SK-N-SH treated with all-trans-retinoic acid at 6 μM for 48 hours (cell line): ENCODE data around the gene PNPLA7.

ENCODE experiments used
- ATAC-seq: fragments of 200-7000 bp; cut with Tn5 transposase; 3 replicates; pipeline ENCODE4 v1.9.1; 2020; ENCODE audit warnings: mild to moderate bottlenecking, moderate library complexity
- ARNTL ChIP-seq: fragments of 450-650 bp; formaldehyde crosslinking; IDR thresholded peaks from 2 replicates; pipeline ENCODE4 v1.5.0; 2020; ENCODE audit warnings: low read depth, mild to moderate bottlenecking, moderate library complexity, borderline replicate concordance
- BACH2 ChIP-seq: fragments of 250-450 bp; sonication (Bioruptor Pico); IDR thresholded peaks from 2 replicates; pipeline ENCODE4 v1.9.0; 2021; ENCODE audit warnings: mild to moderate bottlenecking, borderline replicate concordance
- CSDC2 ChIP-seq: fragments of 250-450 bp; sonication (Bioruptor Pico); IDR thresholded peaks from 2 replicates; pipeline ENCODE4 v1.5.0; 2020; ENCODE audit warnings: mild to moderate bottlenecking, moderate library complexity
- ESRRG ChIP-seq: fragments of 250-450 bp; sonication (Bioruptor Pico); IDR thresholded peaks from 2 replicates; pipeline ENCODE4 v1.6.1; 2021; ENCODE audit warnings: mild to moderate bottlenecking
- ISL1 ChIP-seq: fragments of 250-450 bp; sonication (Bioruptor Pico); IDR thresholded peaks from 2 replicates; pipeline ENCODE4 v2.1.2; 2022; ENCODE audit warnings: mild to moderate bottlenecking, moderate library complexity
- OSR1 ChIP-seq: fragments of 250-450 bp; sonication (Bioruptor Pico); IDR thresholded peaks from 2 replicates; pipeline ENCODE4 v1.8.0; 2022; ENCODE audit warnings: moderate library complexity, mild to moderate bottlenecking, inconsistent platforms
- PPARA ChIP-seq: fragments of 250-450 bp; sonication (Bioruptor Pico); IDR thresholded peaks from 2 replicates; pipeline ENCODE4 v1.5.0; 2020; ENCODE audit warnings: mild to moderate bottlenecking, borderline replicate concordance
- RARB ChIP-seq: fragments of 250-450 bp; sonication (Bioruptor Pico); IDR thresholded peaks from 2 replicates; pipeline ENCODE4 v1.8.0; 2021; ENCODE audit warnings: mild to moderate bottlenecking, moderate library complexity
- TCF4 ChIP-seq: fragments of 250-450 bp; sonication (Bioruptor Pico); IDR thresholded peaks from 2 replicates; pipeline ENCODE4 v1.8.0; 2021; ENCODE audit warnings: mild to moderate bottlenecking, moderate library complexity, borderline replicate concordance
- TOX ChIP-seq: fragments of 250-450 bp; sonication (Bioruptor Pico); IDR thresholded peaks from 2 replicates; pipeline ENCODE4 v1.8.0; 2021; ENCODE audit warnings: mild to moderate bottlenecking, moderate library complexity, borderline replicate concordance
- ZC3H10 ChIP-seq: fragments of 250-450 bp; sonication (Bioruptor Pico); IDR thresholded peaks from 2 replicates; pipeline ENCODE4 v1.5.1; 2021; ENCODE audit warnings: mild to moderate bottlenecking, moderate library complexity
- ZFP3 ChIP-seq: fragments of 250-450 bp; sonication (Bioruptor Pico); IDR thresholded peaks from 2 replicates; pipeline ENCODE4 v1.5.0; 2020; ENCODE audit warnings: mild to moderate bottlenecking, moderate library complexity
- ZNF70 ChIP-seq: fragments of 450-650 bp; formaldehyde crosslinking; IDR thresholded peaks from 2 replicates; pipeline ENCODE4 v1.5.0; 2020; ENCODE audit warnings: mild to moderate bottlenecking, moderate library complexity
- TF ChIP-seq, protein P1 (sequence below): fragments of 250-450 bp; sonication (Bioruptor Pico); IDR thresholded peaks from 2 replicates; pipeline ENCODE4 v1.5.1; 2020; ENCODE audit warnings: low read depth, mild to moderate bottlenecking, moderate library complexity
- TF ChIP-seq, protein P2 (sequence below): fragments of 250-450 bp; sonication (Bioruptor Pico); IDR thresholded peaks from 2 replicates; pipeline ENCODE4 v1.8.0; 2020; ENCODE audit warnings: mild to moderate bottlenecking, moderate library complexity, borderline replicate concordance
- TF ChIP-seq, protein P3 (sequence below): fragments of 250-450 bp; sonication (Bioruptor Pico); IDR thresholded peaks from 2 replicates; pipeline ENCODE4 v1.8.0; 2021; ENCODE audit warnings: low read depth, mild to moderate bottlenecking, moderate library complexity, borderline replicate concordance
- TF ChIP-seq, protein P4 (sequence below): fragments of 250-450 bp; sonication (Bioruptor Pico); IDR thresholded peaks from 2 replicates; pipeline ENCODE4 v1.5.1; 2021; ENCODE audit warnings: mild to moderate bottlenecking, moderate library complexity
- TF ChIP-seq, protein P5 (sequence below): fragments of 250-450 bp; sonication (Bioruptor Pico); IDR thresholded peaks from 2 replicates; pipeline ENCODE4 v1.5.0; 2020; ENCODE audit warnings: mild to moderate bottlenecking, moderate library complexity

The PNPLA7 gene

DNA sequence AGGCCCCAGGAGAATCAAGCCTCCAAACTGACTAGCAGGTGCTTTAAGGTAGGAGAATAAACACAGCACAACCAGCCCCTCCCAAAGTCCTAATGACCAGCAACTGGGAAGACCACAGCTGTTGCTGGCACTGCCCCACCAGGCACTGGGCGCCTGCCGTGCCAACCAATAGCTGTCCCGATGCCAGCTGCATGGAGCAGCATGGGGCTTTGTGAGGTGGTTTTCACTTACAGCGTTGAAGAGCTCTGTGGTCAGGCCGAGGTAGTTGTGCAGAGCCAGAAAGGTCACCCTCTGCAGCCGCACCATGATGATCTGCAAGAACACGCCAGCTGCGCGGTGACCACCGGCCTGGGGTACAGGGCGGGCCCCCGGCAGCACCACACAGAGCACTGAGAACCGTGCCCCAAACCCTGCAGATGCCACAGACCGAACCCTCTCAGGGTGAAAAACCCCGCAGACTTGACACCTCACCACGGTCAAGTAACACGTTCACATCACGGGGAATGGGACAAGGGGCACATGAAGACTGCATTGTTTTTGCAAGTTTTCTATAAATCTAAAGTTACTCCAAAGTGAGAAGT, 28.7 kb downstream of the PNPLA7 start:
- TF ChIP-seq PPARA (CRISPR knock-in tag) = no peak
- TF ChIP-seq, protein P1, sequence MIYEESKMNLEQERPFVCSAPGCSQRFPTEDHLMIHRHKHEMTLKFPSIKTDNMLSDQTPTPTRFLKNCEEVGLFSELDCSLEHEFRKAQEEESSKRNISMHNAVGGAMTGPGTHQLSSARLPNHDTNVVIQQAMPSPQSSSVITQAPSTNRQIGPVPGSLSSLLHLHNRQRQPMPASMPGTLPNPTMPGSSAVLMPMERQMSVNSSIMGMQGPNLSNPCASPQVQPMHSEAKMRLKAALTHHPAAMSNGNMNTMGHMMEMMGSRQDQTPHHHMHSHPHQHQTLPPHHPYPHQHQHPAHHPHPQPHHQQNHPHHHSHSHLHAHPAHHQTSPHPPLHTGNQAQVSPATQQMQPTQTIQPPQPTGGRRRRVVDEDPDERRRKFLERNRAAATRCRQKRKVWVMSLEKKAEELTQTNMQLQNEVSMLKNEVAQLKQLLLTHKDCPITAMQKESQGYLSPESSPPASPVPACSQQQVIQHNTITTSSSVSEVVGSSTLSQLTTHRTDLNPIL (CRISPR knock-in tag) = no peak
- TF ChIP-seq ZNF70 = no peak
- no peak for TF ChIP-seq ARNTL (CRISPR knock-in tag)
- TF ChIP-seq ESRRG (CRISPR knock-in tag) = no peak
- TF ChIP-seq, protein P2, sequence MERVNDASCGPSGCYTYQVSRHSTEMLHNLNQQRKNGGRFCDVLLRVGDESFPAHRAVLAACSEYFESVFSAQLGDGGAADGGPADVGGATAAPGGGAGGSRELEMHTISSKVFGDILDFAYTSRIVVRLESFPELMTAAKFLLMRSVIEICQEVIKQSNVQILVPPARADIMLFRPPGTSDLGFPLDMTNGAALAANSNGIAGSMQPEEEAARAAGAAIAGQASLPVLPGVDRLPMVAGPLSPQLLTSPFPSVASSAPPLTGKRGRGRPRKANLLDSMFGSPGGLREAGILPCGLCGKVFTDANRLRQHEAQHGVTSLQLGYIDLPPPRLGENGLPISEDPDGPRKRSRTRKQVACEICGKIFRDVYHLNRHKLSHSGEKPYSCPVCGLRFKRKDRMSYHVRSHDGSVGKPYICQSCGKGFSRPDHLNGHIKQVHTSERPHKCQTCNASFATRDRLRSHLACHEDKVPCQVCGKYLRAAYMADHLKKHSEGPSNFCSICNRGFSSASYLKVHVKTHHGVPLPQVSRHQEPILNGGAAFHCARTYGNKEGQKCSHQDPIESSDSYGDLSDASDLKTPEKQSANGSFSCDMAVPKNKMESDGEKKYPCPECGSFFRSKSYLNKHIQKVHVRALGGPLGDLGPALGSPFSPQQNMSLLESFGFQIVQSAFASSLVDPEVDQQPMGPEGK (CRISPR knock-in tag) = no peak
- no peak for TF ChIP-seq ZFP3 (CRISPR knock-in tag)
- TF ChIP-seq, protein P3, sequence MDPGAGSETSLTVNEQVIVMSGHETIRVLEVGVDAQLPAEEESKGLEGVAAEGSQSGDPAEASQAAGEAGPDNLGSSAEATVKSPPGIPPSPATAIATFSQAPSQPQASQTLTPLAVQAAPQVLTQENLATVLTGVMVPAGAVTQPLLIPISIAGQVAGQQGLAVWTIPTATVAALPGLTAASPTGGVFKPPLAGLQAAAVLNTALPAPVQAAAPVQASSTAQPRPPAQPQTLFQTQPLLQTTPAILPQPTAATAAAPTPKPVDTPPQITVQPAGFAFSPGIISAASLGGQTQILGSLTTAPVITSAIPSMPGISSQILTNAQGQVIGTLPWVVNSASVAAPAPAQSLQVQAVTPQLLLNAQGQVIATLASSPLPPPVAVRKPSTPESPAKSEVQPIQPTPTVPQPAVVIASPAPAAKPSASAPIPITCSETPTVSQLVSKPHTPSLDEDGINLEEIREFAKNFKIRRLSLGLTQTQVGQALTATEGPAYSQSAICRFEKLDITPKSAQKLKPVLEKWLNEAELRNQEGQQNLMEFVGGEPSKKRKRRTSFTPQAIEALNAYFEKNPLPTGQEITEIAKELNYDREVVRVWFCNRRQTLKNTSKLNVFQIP (CRISPR knock-in tag) = no peak
- no peak for TF ChIP-seq RARB (CRISPR knock-in tag)
- TF ChIP-seq, protein P4, sequence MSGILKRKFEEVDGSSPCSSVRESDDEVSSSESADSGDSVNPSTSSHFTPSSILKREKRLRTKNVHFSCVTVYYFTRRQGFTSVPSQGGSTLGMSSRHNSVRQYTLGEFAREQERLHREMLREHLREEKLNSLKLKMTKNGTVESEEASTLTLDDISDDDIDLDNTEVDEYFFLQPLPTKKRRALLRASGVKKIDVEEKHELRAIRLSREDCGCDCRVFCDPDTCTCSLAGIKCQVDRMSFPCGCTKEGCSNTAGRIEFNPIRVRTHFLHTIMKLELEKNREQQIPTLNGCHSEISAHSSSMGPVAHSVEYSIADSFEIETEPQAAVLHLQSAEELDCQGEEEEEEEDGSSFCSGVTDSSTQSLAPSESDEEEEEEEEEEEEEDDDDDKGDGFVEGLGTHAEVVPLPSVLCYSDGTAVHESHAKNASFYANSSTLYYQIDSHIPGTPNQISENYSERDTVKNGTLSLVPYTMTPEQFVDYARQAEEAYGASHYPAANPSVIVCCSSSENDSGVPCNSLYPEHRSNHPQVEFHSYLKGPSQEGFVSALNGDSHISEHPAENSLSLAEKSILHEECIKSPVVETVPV (CRISPR knock-in tag) = no peak
- TF ChIP-seq CSDC2 = no peak
- TF ChIP-seq, protein P5, sequence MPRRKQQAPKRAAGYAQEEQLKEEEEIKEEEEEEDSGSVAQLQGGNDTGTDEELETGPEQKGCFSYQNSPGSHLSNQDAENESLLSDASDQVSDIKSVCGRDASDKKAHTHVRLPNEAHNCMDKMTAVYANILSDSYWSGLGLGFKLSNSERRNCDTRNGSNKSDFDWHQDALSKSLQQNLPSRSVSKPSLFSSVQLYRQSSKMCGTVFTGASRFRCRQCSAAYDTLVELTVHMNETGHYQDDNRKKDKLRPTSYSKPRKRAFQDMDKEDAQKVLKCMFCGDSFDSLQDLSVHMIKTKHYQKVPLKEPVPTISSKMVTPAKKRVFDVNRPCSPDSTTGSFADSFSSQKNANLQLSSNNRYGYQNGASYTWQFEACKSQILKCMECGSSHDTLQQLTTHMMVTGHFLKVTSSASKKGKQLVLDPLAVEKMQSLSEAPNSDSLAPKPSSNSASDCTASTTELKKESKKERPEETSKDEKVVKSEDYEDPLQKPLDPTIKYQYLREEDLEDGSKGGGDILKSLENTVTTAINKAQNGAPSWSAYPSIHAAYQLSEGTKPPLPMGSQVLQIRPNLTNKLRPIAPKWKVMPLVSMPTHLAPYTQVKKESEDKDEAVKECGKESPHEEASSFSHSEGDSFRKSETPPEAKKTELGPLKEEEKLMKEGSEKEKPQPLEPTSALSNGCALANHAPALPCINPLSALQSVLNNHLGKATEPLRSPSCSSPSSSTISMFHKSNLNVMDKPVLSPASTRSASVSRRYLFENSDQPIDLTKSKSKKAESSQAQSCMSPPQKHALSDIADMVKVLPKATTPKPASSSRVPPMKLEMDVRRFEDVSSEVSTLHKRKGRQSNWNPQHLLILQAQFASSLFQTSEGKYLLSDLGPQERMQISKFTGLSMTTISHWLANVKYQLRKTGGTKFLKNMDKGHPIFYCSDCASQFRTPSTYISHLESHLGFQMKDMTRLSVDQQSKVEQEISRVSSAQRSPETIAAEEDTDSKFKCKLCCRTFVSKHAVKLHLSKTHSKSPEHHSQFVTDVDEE (CRISPR knock-in tag) = no peak
- TF ChIP-seq TOX (CRISPR knock-in tag) = no peak
- ATAC-seq = no peak

DNA sequence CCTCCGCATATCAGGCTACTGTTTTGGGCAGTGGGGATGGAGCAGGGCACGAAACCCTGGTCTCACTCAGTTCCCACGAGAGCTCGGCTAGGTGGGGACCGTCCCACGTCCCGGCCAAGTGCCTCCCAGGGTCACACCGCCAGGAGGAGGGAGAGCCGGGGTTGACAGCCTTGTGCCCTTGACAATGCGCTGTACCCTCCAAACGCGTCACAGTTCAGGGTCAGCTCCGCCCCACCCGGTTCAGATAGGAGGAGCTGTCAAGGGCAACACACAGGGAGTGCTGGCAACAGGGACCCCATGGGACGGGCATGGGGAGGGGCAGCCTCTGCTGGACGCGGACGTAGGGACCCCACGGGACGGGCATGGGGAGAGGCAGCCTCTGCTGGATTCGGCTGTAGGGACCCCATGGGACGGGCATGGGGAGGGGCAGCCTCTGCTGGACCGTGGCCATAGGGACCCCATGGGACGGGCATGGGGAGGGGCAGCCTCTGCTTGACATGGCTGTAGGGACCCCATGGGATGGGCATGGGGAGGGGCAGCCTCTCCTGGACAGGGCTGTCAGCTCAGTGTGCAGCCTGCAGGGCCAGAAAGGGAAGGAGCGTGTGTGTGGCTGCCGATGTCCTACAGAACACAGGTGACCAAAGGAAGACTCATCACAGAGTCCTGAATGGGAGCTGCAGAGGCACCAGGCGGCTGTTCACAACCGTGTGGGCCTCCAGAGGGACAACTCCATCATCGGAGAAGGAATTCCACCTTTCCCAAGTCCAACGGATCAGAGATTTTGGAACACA, 29.4 kb downstream of the PNPLA7 start:
- ATAC-seq = no peak
- TF ChIP-seq ZNF70 (no peak), ARNTL (CRISPR knock-in tag) (no peak), PPARA (CRISPR knock-in tag) (no peak), ZC3H10 (CRISPR knock-in tag) (no peak), TCF4 (CRISPR knock-in tag) (no peak), TOX (CRISPR knock-in tag) (no peak)
- TF ChIP-seq, protein P2 (CRISPR knock-in tag) = no peak

DNA sequence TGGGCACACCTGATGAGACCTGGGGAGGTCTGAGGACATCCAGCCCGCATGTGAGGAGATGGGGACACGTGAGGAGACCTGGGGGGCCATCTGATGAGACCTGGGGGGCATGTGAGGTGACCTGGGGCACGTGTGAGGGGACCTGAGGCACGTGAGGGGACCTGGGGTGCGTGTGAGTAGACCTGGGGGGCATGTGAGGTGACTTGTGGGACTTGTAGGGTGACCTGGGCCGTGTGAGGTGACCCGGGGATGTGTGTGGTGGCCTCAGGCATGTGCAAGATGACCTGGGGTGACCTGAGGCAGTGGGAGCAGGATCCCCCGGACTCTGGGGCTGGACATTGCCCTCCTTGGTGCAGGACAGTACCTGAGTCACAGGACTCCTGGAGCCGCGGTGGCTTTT, 30.6 kb downstream of the PNPLA7 start:
- no peak for ATAC-seq
- TF ChIP-seq BACH2 (CRISPR knock-in tag) = no peak
- TF ChIP-seq ISL1 = no peak
- no peak for TF ChIP-seq TOX (CRISPR knock-in tag)
- TF ChIP-seq, protein P1 (CRISPR knock-in tag) = no peak
- no peak for TF ChIP-seq ZC3H10 (CRISPR knock-in tag)
- no peak for TF ChIP-seq OSR1 (CRISPR knock-in tag)
- no peak for TF ChIP-seq ARNTL (CRISPR knock-in tag)
- TF ChIP-seq, protein P5 (CRISPR knock-in tag) = no peak
